WTC11 (cell line): ENCODE measurements around the gene HACE1. TPM values are rescaled to one million over a fixed set of nuclear protein-coding genes. Genes with fewer than 3 reads are reported as not detected.
"Not testable (repeated sequence)": the region's sequence is repeated elsewhere in the genome, so short reads cannot be mapped to it uniquely, and the experiment has no call there.

Experiments
- ATAC-seq: fragments of 200-7000 bp; cut with Tn5 transposase; 2 replicates; pipeline ENCODE4 v1.10.0; 2021; ENCODE audit warnings: mild to moderate bottlenecking, moderate library complexity
- CTCF ChIA-PET: fragments of 300-600 bp; sonication (Branson Sonifier 250); formaldehyde crosslinking; loops from one replicate; lab custom pipeline; 2021; ENCODE audit warnings: antibody characterized with exemption; lab: Charles Lee
- POLR2A ChIA-PET: fragments of 350-600 bp; sonication (Branson Sonifier 250); formaldehyde crosslinking; loops from one replicate; lab custom pipeline; 2021; ENCODE audit warnings: antibody characterized with exemption; lab: Charles Lee
- DNase-seq: peaks from one replicate; pipeline ENCODE4 v3.0.0; 2021; ENCODE audit warnings: low spot score
- H3K27ac Mint-ChIP-seq: 2 replicates; pipeline ENCODE4 v1.8.0; 2021; ENCODE audit warnings: mixed read lengths
- H3K27me3 Mint-ChIP-seq: 2 replicates; pipeline ENCODE4 v1.8.0; 2021; ENCODE audit warnings: low read depth, mild to moderate bottlenecking, moderate library complexity, mixed read lengths
- H3K36me3 Mint-ChIP-seq: 2 replicates; pipeline ENCODE4 v1.8.0; 2021; ENCODE audit warnings: mixed read lengths
- H3K4me1 Mint-ChIP-seq: 2 replicates; pipeline ENCODE4 v1.8.0; 2022; ENCODE audit warnings: mixed read lengths
- H3K4me3 Mint-ChIP-seq: 2 replicates; pipeline ENCODE4 v1.8.0; 2021; ENCODE audit warnings: mild to moderate bottlenecking, moderate library complexity, mixed read lengths
- H3K9me3 Mint-ChIP-seq: 2 replicates; pipeline ENCODE4 v1.8.0; 2021; ENCODE audit warnings: mixed read lengths
- CBFB ChIP-seq: sonication (generic); formaldehyde crosslinking; IDR thresholded peaks from 2 replicates; pipeline ENCODE4 v1.8.1; 2022; ENCODE audit warnings: mild to moderate bottlenecking, low read depth, missing genetic modification reagents
- CREM ChIP-seq: sonication (generic); formaldehyde crosslinking; IDR thresholded peaks from 2 replicates; pipeline ENCODE4 v1.8.1; 2022; ENCODE audit warnings: mild to moderate bottlenecking, missing genetic modification reagents, moderate library complexity
- MAX ChIP-seq: sonication (generic); formaldehyde crosslinking; IDR thresholded peaks from 2 replicates; pipeline ENCODE4 v1.8.0; 2022; ENCODE audit warnings: mild to moderate bottlenecking, missing genetic modification reagents
- MLX ChIP-seq: sonication (generic); formaldehyde crosslinking; IDR thresholded peaks from 2 replicates; pipeline ENCODE4 v1.8.1; 2023; ENCODE audit warnings: mild to moderate bottlenecking, missing genetic modification reagents, moderate library complexity
- MXD4 ChIP-seq: fragments of 250-450 bp; sonication (Bioruptor Pico); IDR thresholded peaks from 2 replicates; pipeline ENCODE4 v1.8.0; 2021; ENCODE audit warnings: mild to moderate bottlenecking, moderate library complexity, borderline replicate concordance
- NFE2L1 ChIP-seq: sonication (generic); formaldehyde crosslinking; IDR thresholded peaks from 2 replicates; pipeline ENCODE4 v1.8.1; 2023; ENCODE audit warnings: missing genetic modification reagents
- TEAD1 ChIP-seq: sonication (generic); formaldehyde crosslinking; IDR thresholded peaks from 2 replicates; pipeline ENCODE4 v1.8.0; 2022; ENCODE audit warnings: mild to moderate bottlenecking, missing genetic modification reagents
- ZNF138 ChIP-seq: sonication (generic); formaldehyde crosslinking; conservative IDR thresholded peaks from 2 replicates; pipeline ENCODE4 v1.8.1; 2022; ENCODE audit warnings: mild to moderate bottlenecking, moderate library complexity, missing genetic modification reagents
- ZNF317 ChIP-seq: sonication (generic); formaldehyde crosslinking; IDR thresholded peaks from 2 replicates; pipeline ENCODE4 v1.8.1; 2023; ENCODE audit warnings: low read depth, mild to moderate bottlenecking, moderate library complexity, missing genetic modification reagents, borderline replicate concordance
- ZNF423 ChIP-seq: fragments of 250-450 bp; sonication (Bioruptor Pico); IDR thresholded peaks from 2 replicates; pipeline ENCODE4 v2.1.2; 2022; ENCODE audit warnings: mild to moderate bottlenecking, moderate library complexity
- ZSCAN18 ChIP-seq: fragments of 250-450 bp; sonication (Bioruptor Pico); IDR thresholded peaks from 2 replicates; pipeline ENCODE4 v2.1.2; 2022; ENCODE audit warnings: mild to moderate bottlenecking, moderate library complexity
- total RNA-seq: library from RNA; stranded (reverse); gene quantifications from 3 replicates; pipeline ENCODE4 v1.2.3, GENCODE V29; 2021
- TF ChIP-seq, protein P1 (sequence below): sonication (generic); formaldehyde crosslinking; IDR thresholded peaks from 2 replicates; pipeline ENCODE4 v1.8.1; 2023; ENCODE audit warnings: mild to moderate bottlenecking, missing genetic modification reagents, moderate library complexity
- TF ChIP-seq, protein P2 (sequence below): sonication (generic); formaldehyde crosslinking; IDR thresholded peaks from 2 replicates; pipeline ENCODE4 v1.8.1; 2023; ENCODE audit warnings: mild to moderate bottlenecking, missing genetic modification reagents
- TF ChIP-seq, protein P3 (sequence below): sonication (generic); formaldehyde crosslinking; IDR thresholded peaks from 2 replicates; pipeline ENCODE4 v1.8.0; 2022; ENCODE audit warnings: mild to moderate bottlenecking, missing genetic modification reagents

The HACE1 gene
- total RNA-seq, 1 experiment from 2014 or later, result 18.1 TPM

- H3K36me3 Mint-ChIP-seq, result 0 out of 2 replicates have a peak, but pooled peaks cover 5% of the 10 kb centered on the region
- ChIA-PET POLR2A (no interaction called here), CTCF (no interaction called here)
- ATAC-seq, result no peak
- peaks cover 13% of the 10 kb centered on the region for H3K9me3 Mint-ChIP-seq
- DNase-seq, result no peak
- H3K4me1 Mint-ChIP-seq, result peaks cover 9% of the 10 kb centered on the region
- H3K4me3 Mint-ChIP-seq, result no peak overlapping the region
- no peaks in the 10 kb centered on the region for H3K27me3 Mint-ChIP-seq
- H3K27ac Mint-ChIP-seq, result no peak overlapping the region
- no peak for TF ChIP-seq ZNF423
- TF ChIP-seq CBFB (CRISPR knock-in tag), result no peak
- TF ChIP-seq CREM (CRISPR knock-in tag), result no peak
- no peak for TF ChIP-seq MLX
- TF ChIP-seq TEAD1 (CRISPR knock-in tag), result no peak
- TF ChIP-seq, protein P1, sequence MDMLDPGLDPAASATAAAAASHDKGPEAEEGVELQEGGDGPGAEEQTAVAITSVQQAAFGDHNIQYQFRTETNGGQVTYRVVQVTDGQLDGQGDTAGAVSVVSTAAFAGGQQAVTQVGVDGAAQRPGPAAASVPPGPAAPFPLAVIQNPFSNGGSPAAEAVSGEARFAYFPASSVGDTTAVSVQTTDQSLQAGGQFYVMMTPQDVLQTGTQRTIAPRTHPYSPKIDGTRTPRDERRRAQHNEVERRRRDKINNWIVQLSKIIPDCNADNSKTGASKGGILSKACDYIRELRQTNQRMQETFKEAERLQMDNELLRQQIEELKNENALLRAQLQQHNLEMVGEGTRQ (CRISPR knock-in tag), result no peak
Observed at GRCh38 chr6:104908031-104908887, 48.5 kb upstream of the HACE1 start.

DNA sequence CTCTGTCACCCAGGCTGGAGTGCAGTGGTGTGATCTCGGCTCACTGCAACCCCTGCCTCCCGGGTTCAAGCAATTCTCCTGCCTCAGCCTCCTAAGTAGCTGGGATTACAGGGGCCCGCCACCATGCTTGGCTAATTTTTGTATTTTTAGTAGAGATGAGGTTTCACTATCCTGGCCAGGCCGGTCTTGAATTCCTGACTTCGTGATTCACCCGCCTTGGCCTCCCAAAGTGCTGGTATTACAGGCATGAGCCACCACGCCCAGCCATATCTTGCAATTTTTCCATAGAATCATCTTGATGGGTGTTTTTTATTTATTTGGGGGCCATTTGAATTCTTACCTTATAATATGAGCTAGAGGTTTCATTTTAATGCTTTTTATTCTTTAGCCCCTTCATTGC lies 39.2 kb upstream of the HACE1 start:
- ATAC-seq, H3K27ac Mint-ChIP-seq, H3K27me3 Mint-ChIP-seq, H3K4me1 Mint-ChIP-seq, DNase-seq, H3K4me3 Mint-ChIP-seq, POLR2A ChIA-PET: not testable (repeated sequence)
- peaks cover 12% of the 10 kb centered on the region for H3K36me3 Mint-ChIP-seq
- CTCF ChIA-PET, result interaction anchor here (0.7 kb wide), 1 partner anchor 13 kb away, joined by 3 read pairs; no protein-coding TSS in a partner anchor
- H3K9me3 Mint-ChIP-seq, result peaks cover 16% of the 10 kb centered on the region

DNA sequence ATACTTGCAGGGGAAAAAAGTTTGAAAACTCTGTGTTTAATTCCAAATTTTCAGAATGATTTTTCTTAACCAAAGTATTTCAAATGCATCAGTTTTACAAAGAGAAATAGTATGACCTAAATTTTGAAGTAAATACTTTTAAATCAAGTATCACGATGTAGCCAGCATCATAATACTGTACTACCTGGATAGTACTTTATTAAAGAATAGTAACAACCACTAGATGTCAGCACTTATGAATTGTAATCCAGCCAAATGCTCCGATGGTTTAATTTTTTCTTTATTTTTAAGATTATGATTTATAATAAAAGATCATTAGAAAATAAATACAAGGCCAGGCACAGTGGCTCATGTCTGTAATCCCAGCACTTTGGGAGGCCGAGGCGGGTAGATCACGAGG lies 37.2 kb upstream of the HACE1 start:
- POLR2A ChIA-PET, result no interaction called here
- Mint-ChIP-seq H3K4me3 (no peak overlapping the region), H3K4me1 (peaks cover 8% of the 10 kb centered on the region), H3K36me3 (peaks cover 5% of the 10 kb centered on the region), H3K27me3 (no peaks in the 10 kb centered on the region), H3K9me3 (peaks cover 8% of the 10 kb centered on the region), H3K27ac (no peak overlapping the region)
- CTCF ChIA-PET, result no interaction called here
- TF ChIP-seq ZNF138 (CRISPR knock-in tag), result no peak
- no peak for TF ChIP-seq ZNF317
- TF ChIP-seq, protein P2, sequence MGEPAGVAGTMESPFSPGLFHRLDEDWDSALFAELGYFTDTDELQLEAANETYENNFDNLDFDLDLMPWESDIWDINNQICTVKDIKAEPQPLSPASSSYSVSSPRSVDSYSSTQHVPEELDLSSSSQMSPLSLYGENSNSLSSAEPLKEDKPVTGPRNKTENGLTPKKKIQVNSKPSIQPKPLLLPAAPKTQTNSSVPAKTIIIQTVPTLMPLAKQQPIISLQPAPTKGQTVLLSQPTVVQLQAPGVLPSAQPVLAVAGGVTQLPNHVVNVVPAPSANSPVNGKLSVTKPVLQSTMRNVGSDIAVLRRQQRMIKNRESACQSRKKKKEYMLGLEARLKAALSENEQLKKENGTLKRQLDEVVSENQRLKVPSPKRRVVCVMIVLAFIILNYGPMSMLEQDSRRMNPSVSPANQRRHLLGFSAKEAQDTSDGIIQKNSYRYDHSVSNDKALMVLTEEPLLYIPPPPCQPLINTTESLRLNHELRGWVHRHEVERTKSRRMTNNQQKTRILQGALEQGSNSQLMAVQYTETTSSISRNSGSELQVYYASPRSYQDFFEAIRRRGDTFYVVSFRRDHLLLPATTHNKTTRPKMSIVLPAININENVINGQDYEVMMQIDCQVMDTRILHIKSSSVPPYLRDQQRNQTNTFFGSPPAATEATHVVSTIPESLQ (CRISPR knock-in tag), result no peak
- TF ChIP-seq MXD4 (CRISPR knock-in tag), result no peak
- TF ChIP-seq ZSCAN18, result no peak
- TF ChIP-seq MAX (CRISPR knock-in tag), result no peak
- no peak for TF ChIP-seq NFE2L1 (CRISPR knock-in tag)
- TF ChIP-seq, protein P3, sequence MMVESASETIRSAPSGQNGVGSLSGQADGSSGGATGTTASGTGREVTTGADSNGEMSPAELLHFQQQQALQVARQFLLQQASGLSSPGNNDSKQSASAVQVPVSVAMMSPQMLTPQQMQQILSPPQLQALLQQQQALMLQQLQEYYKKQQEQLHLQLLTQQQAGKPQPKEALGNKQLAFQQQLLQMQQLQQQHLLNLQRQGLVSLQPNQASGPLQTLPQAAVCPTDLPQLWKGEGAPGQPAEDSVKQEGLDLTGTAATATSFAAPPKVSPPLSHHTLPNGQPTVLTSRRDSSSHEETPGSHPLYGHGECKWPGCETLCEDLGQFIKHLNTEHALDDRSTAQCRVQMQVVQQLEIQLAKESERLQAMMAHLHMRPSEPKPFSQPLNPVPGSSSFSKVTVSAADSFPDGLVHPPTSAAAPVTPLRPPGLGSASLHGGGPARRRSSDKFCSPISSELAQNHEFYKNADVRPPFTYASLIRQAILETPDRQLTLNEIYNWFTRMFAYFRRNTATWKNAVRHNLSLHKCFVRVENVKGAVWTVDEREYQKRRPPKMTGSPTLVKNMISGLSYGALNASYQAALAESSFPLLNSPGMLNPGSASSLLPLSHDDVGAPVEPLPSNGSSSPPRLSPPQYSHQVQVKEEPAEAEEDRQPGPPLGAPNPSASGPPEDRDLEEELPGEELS (CRISPR knock-in tag), result no peak
- DNase-seq, result no peak
- ATAC-seq, result no peak
